GM08714 (cell line): ENCODE measurements around the gene PDSS2.

ENCODE experiments used
- H3K4me3 ChIP-seq: fragments of 200-500 bp; sonication (Bioruptor generic); 2 replicates; pipeline ENCODE4 v1.5.1; 2014; ENCODE audit warnings: mild to moderate bottlenecking, low read length, inconsistent platforms
- ZNF274 ChIP-seq: IDR thresholded peaks from 2 replicates; pipeline ENCODE4 v1.6.1; 2012; ENCODE audit warnings: mild to moderate bottlenecking, low read depth, low read length

Gene PDSS2

GRCh38 chr6:107342144-107342543 lies 117.2 kb downstream of the PDSS2 start:
- H3K4me3 ChIP-seq = no peak overlapping the region
- TF ChIP-seq ZNF274 = no peak

DNA sequence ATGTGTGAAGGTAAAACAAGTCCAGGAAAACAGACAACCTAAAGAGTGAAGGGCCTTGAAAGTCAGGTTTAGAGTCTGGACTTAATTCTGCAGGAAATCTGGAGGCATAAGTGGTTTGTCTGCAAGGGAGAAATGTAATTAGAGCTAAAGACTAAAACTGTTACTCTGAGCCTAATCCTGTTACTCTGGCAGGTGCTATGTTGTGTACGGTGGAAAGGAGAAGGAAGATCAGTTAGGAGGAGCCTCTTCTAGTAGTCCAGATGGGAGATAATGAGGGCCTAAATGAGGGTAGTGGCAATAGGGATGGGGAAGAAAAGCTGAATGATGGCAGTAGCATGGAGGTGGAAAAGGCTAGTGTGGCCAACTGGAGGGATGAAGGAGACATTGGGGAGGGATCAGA lies 118.5 kb downstream of the PDSS2 start:
- no peak for TF ChIP-seq ZNF274
- no peak overlapping the region for H3K4me3 ChIP-seq

- no peak overlapping the region for H3K4me3 ChIP-seq
Measured at GRCh38 chr6:107337191-107337741, 122.1 kb downstream of the PDSS2 start.

DNA sequence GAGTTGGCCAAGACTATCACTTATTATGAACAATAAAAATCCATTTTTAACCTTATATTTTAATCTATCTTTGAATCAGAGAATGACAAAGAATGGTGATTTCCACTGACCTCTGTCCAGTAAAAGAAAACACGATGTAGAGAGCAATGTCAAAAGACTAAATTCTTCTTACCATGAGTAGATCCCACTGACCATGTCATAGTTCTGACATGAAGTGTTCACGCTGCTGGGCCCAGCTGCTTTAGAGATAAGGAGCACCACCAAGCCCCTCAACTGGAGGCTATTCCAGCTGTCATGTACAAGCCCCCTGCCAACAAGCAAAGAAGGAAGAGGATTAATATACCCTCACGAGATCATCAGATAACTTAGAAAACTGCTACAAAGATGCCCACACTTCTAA lies 125.3 kb downstream of the PDSS2 start:
- TF ChIP-seq ZNF274 = no peak
- H3K4me3 ChIP-seq = no peak overlapping the region

More at GRCh38 chr6:107337191-107337741, 122.1 kb downstream of the PDSS2 start:
- no peak for TF ChIP-seq ZNF274

- no peak for TF ChIP-seq ZNF274
- H3K4me3 ChIP-seq = no peak overlapping the region
Measured at GRCh38 chr6:107333491-107333890, 125.9 kb downstream of the PDSS2 start.

GRCh38 chr6:107331409-107332386 lies 127.7 kb downstream of the PDSS2 start:
- no peak for TF ChIP-seq ZNF274

DNA sequence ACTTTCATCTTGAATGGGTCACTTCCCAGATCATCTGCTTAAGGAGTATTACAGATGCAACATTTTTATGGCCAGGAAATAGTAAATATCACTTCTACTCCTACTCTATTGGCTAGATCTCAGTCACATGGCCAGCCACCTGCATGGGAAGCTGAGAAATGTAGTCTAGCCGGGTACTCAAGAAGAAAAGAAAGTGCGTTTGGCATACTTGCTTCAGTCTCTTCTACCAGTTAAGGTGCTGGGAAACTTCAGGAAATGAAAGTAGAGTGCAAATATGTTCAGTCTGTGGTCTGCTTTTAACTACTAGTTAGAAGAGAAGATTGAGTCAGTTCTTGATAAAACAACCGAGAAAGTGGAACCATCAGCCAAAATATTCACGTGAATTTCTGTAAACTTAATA lies 129.2 kb downstream of the PDSS2 start:
- H3K4me3 ChIP-seq = no peak overlapping the region
- TF ChIP-seq ZNF274 = no peak

More at GRCh38 chr6:107331409-107332386, 127.7 kb downstream of the PDSS2 start:
- H3K4me3 ChIP-seq = no peak overlapping the region

GRCh38 chr6:107329063-107329860 lies 130.1 kb downstream of the PDSS2 start:
- no peak for TF ChIP-seq ZNF274
- H3K4me3 ChIP-seq = no peak overlapping the region

DNA sequence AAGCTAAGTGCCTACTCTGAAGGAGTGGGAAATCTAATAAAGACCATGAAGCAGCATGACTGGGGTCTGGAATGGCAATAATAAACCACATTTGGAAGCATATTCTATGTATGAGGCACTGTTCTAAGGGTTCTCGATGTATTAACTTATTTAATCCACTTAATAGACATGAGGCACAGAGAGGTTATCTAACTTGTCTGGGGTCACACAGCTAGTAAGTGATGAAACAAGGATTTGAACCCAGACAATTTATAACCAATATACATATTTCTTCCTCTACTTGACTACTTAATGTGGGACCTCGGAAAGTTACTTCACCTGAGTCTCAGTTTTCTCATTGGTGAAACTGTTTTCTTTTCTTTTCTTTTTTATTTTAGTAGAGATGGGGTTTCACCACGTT lies 131.3 kb downstream of the PDSS2 start:
- no peak overlapping the region for H3K4me3 ChIP-seq
- no peak for TF ChIP-seq ZNF274

DNA sequence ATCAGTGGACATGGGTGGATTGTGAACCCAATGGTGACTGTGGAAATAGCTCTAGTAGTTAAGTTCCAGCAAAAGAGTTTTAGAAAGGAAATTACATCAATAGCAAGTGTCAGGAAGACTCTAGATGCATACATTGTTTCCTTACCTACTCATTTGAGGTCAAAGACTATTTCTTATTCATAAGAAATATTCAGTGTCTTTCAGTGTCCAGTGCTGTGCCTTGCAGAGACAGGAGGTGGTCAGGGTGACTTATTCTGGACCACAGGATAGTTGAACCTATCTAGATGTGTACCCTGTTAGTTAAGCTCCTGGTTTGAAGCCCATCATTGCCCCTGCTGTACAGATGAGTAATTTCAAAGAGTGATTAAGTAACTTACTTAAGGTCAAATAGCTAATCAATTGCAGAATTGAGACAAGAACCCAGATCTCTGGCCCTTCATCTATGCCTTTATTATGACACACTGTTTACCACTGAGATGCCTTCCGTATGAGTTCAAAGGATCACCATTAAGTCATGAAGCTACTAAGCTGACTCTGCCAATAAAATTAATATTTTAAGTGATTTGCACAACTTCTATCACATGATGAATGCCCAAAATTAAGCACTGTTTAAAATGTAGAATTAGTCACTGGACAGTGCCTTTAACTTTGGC lies 136.1 kb downstream of the PDSS2 start:
- no peak for TF ChIP-seq ZNF274
- H3K4me3 ChIP-seq = no peak overlapping the region

DNA sequence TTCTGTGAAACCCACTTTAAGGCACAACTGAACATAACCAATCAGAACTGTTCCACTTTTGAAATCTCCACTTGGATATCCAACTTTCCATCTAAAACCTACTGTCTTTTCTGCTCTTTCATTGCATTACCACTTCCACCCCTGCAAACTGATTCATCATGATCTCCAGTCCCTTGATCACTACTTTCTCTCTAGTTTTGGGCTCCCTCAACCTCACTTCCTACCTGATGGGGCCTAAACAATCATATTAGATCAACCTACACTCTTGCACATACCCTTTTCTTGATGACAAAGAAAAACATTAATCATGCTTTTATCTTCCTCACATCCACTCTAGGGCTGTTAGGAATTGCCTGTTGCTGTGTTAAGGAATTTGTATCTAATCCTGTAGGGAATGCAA lies 137.6 kb downstream of the PDSS2 start:
- no peak for TF ChIP-seq ZNF274

DNA sequence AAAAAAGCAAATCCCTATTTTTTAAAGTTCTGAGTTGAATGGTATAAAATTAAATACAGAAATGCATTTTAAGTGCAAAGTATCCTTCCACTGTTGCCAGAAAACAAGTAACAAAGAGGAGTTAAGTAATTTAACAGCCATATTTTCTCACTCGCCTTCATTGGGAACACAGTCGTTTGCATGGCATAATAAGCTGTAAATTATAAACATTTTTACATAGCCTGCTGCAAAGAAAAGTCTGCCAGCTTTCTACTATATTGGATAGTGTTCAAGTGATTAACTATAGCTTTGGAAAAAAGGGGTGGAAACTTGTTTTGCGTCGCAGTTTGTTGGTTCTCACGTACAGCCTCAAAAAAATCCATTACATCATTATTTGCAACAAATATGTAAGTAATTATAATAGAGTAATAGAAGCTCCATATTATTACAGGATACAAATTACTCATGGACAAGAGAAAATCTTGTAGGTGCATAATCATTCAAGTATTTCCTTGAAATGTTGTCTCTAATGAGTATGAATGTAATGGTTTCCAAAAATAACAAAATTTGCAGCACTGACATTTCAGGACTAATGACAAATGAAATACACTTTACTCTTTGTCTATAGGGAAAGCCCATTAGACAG lies 139.3 kb downstream of the PDSS2 start:
- H3K4me3 ChIP-seq = no peak overlapping the region
- no peak for TF ChIP-seq ZNF274

More for the DNA sequence above, 137.6 kb downstream of the PDSS2 start:
- no peak overlapping the region for H3K4me3 ChIP-seq

DNA sequence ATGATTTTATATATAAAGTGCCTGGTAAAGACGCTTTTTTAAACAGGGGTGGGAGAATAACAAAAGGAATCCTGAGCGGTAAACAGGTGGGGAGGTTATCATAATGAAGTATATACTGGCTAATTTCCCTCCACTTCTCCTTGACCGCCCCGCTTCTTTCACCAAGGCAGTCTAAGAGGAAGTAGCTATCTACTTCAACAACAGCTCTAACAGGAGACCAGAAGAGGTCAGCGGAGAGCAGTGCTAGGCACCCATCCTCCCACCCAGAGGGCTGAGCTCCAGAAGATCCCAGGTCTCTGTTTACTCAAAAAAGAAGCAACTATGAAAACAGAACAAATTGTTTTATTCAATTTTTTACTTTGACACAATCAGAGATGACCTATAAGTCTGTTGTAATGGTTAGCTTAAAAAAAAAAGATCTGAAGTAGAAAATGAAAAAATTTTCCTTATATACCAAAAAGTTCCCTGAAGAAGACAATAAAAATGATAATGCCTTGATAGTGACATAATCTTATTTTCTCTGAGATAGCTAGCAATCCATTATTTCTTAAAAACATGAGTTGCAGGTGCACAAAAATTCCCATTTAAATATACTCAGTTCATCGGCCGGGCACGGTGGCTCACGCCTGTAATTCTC lies 141.1 kb downstream of the PDSS2 start:
- TF ChIP-seq ZNF274 = no peak

DNA sequence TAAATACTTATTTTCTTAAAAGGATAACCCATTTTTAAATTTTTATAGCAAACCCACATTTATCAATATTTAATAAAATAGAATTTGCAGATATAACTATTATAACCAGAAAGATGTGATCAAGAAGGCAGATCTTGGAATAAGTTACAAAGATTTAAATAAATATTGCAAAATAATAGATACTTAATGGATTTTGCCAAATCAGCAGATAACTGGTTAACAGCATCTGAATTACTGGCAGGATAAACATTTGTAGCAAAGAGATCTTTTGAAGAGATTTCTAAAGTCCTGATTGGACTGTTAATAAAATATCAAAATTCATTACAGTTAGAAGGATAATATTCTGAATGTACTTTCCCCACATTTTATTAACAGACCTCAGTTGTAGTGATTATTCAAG lies 144.2 kb downstream of the PDSS2 start:
- no peak overlapping the region for H3K4me3 ChIP-seq
- TF ChIP-seq ZNF274 = no peak

More for the DNA sequence above, 141.1 kb downstream of the PDSS2 start:
- H3K4me3 ChIP-seq = no peak overlapping the region
